ENCODE measurements around the gene TTBK2. TPM values are rescaled to one million over a fixed set of nuclear protein-coding genes. Genes with fewer than 3 reads are reported as not detected.

Gene TTBK2
- total RNA-seq, 1 experiment from 2014 or later, result 10.6 TPM

- Histone ChIP-seq H2AFZ (ENCODE audit: low read length) (no peak overlapping the region), H2BK5ac (ENCODE audit: insufficient read length, low read length) (no peak overlapping the region), H2BK15ac (ENCODE audit: low read depth, low read length) (no peak overlapping the region), H3K23ac (ENCODE audit: insufficient read length, low read depth, low read length) (no peak overlapping the region), H2BK120ac (ENCODE audit: low read depth, low read length, poor library complexity, severe bottlenecking) (no peak overlapping the region), H2BK12ac (ENCODE audit: insufficient read length, low read depth, low read length) (no peak overlapping the region), H3K18ac (ENCODE audit: insufficient read length, low read depth, low read length) (no peak overlapping the region), H3K4me1 (ENCODE audit: insufficient read depth, low read length) (no peaks in the 10 kb centered on the region), H4K8ac (replicated peaks; ENCODE audit: insufficient read length, low read depth, low read length) (no peak overlapping the region), H3K14ac (ENCODE audit: insufficient read depth, low read length) (no peak overlapping the region), H3K4me2 (ENCODE audit: insufficient read depth, insufficient read length, low read length) (no peak overlapping the region), H3K79me1 (ENCODE audit: insufficient read depth, low read depth, low read length, poor library complexity, severe bottlenecking) (no peaks in the 10 kb centered on the region), H3K79me2 (ENCODE audit: insufficient read depth, low read length) (no peaks in the 10 kb centered on the region), H4K5ac (ENCODE audit: insufficient read length, low read depth, low read length) (no peak overlapping the region), H3K9ac (ENCODE audit: extremely low read depth, insufficient read length, low read length) (no peak overlapping the region), H3K9me3 (ENCODE audit: control insufficient read depth, low read depth, low read length) (no peaks in the 10 kb centered on the region), H3K56ac (ENCODE audit: insufficient read length, low read depth, low read length) (no peak overlapping the region), H2AK5ac (ENCODE audit: insufficient read length, low read length) (no peak overlapping the region), H2BK20ac (ENCODE audit: low read depth, low read length, poor library complexity, severe bottlenecking) (no peak overlapping the region), H3K27me3 (ENCODE audit: insufficient read depth, low read length) (no peaks in the 10 kb centered on the region), H4K91ac (ENCODE audit: insufficient read length, low read depth, low read length) (no peak overlapping the region), H4K20me1 (ENCODE audit: control insufficient read depth, insufficient read depth, insufficient read length) (no peaks in the 10 kb centered on the region), H3K27ac (ENCODE audit: insufficient read length, low read depth, low read length) (no peak overlapping the region), H3K4ac (ENCODE audit: low read depth, low read length) (no peak overlapping the region), H3T11ph (ENCODE audit: low read length) (no peak overlapping the region), H3K23me2 (ENCODE audit: insufficient read length, low read depth, low read length, poor library complexity, severe bottlenecking) (no peaks in the 10 kb centered on the region)
- Mint-ChIP-seq H3K27ac (no peak overlapping the region), H3K4me3 (no peak overlapping the region), H3K36me3 (ENCODE audit: insufficient read depth in 1 of 3, low read depth in 3 of 3) (peaks cover 0 to 9% (median 0%) of the 10 kb centered on the region in 3 experiments; a peak in 1 of 7 replicates), H3K4me1 (no peaks in the 10 kb centered on the region), H3K27me3 (ENCODE audit: low read depth) (no peaks in the 10 kb centered on the region), H3K9me3 (no peaks in the 10 kb centered on the region; a peak in 1 of 5 replicates)
- no peak for DNase-seq
- TF ChIP-seq CTCF (conservative IDR thresholded peaks at IDR 0.05), result no peak
- WGBS (ENCODE audit: extremely low coverage, insufficient read length, low lambda C conversion rate), result no CpG with 5 or more reads among the region's 2 CpGs
Measured at GRCh38 chr15:42868683-42869082, 51.9 kb downstream of the TTBK2 start.

All from H9 (cell line).